ENCODE measurements around the gene FAM184B.

FAM184B gene

DNA sequence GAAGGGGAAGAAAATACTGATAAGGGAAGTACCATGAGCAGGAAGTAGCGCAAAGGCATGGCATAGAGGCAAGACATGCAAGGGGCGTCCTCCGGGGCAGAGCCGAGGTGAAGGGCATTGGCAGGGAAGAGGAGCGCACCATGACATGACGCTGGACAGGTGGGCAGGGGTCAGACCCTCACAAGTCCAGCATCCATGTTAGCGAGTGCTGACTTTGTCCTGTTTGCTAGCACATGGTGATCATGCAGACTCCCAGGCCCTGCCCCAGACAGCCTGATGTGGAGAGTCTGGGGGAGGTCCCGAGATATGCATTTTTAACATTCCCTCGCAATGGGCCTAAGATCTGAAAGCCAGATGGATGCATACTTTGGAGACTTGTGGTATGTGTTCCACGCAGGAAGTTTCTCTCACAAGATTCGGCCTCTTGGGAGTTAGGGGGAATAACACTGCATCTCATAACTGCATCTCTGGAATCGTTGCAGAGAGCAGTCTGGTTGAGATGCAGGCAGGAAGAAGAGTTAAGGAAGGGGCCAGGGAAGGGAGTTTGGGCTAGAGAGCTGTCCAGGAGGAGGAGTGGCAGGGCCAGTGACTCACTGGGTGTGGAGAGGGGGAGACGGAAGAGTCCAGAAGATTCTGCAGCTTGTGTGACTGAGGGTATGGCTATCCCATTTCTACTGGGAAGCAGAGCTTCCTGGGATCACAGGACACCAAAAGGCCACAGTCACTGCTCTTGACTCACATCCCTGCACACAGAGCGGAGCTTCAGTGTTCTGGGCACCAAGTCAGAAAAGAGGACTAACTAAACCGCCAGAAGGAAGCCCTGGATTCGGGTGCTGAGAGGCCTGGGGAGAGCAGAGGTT, 59.7 kb downstream of the FAM184B start:
- H3K36me3 ChIP-seq (ENCODE audit: insufficient read depth, low read length): no peaks in the 10 kb centered on the region
- no peak overlapping the region for H3K4me3 ChIP-seq (ENCODE audit: low read depth, low read length, poor library complexity, severe bottlenecking)
- TF ChIP-seq, protein P1, sequence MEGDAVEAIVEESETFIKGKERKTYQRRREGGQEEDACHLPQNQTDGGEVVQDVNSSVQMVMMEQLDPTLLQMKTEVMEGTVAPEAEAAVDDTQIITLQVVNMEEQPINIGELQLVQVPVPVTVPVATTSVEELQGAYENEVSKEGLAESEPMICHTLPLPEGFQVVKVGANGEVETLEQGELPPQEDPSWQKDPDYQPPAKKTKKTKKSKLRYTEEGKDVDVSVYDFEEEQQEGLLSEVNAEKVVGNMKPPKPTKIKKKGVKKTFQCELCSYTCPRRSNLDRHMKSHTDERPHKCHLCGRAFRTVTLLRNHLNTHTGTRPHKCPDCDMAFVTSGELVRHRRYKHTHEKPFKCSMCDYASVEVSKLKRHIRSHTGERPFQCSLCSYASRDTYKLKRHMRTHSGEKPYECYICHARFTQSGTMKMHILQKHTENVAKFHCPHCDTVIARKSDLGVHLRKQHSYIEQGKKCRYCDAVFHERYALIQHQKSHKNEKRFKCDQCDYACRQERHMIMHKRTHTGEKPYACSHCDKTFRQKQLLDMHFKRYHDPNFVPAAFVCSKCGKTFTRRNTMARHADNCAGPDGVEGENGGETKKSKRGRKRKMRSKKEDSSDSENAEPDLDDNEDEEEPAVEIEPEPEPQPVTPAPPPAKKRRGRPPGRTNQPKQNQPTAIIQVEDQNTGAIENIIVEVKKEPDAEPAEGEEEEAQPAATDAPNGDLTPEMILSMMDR (IDR thresholded peaks at IDR 0.05; ENCODE audit: low read length): no peak
- no peak for TF ChIP-seq EZH2 (IDR thresholded peaks at IDR 0.05; ENCODE audit: borderline replicate concordance, low read length)
- H3F3A ChIP-seq (ENCODE audit: insufficient read depth, low read length): no peaks in the 10 kb centered on the region
- H3K9me2 ChIP-seq (ENCODE audit: low read depth, low read length): no peaks in the 10 kb centered on the region
- H3K4me1 ChIP-seq (ENCODE audit: insufficient read depth, low read length, severe bottlenecking): no peaks in the 10 kb centered on the region
- H3K4me2 ChIP-seq (ENCODE audit: low read length): no peak overlapping the region
- H3K9me3 ChIP-seq (ENCODE audit: low read length): no peaks in the 10 kb centered on the region
- no peak overlapping the region for H3K9ac ChIP-seq (ENCODE audit: low read length)
- H3K27ac ChIP-seq (ENCODE audit: low read depth, low read length, poor library complexity, severe bottlenecking): no peak overlapping the region
- no peaks in the 10 kb centered on the region for H3K79me2 ChIP-seq (ENCODE audit: insufficient read depth, low read length)
- no peak overlapping the region for H2AFZ ChIP-seq (ENCODE audit: low read length)
- no peaks in the 10 kb centered on the region for H4K20me1 ChIP-seq (ENCODE audit: insufficient read depth, low read length)
- no peaks in the 10 kb centered on the region for H3K27me3 ChIP-seq (ENCODE audit: insufficient read depth, low read length)

DNA sequence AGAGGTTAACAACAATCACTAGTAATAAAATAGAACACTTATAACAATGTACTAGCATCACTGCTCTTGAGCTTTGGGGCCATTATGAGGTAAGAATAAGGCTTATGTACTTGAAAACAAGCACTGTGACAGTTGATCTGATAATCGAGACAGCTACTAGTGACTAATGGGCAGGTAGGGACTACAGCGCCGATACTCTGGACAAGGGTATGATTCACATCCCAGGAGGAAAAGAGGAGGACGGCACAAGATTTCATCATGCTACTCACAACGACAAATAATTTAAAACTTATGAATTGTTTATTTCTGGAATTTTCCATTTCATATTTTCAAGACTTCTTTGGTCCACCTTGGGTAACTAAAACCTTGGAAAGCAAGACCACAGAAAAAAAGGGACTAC, 62.3 kb downstream of the FAM184B start:
- H3F3A ChIP-seq (ENCODE audit: insufficient read depth, low read length): no peaks in the 10 kb centered on the region
- no peak overlapping the region for H3K27ac ChIP-seq (ENCODE audit: low read depth, low read length, poor library complexity, severe bottlenecking)
- TF ChIP-seq, protein P1 (IDR thresholded peaks at IDR 0.05; ENCODE audit: low read length): no peak
- no peak for TF ChIP-seq EZH2 (IDR thresholded peaks at IDR 0.05; ENCODE audit: borderline replicate concordance, low read length)
- H3K9me3 ChIP-seq (ENCODE audit: low read length): no peaks in the 10 kb centered on the region
- no peak overlapping the region for H2AFZ ChIP-seq (ENCODE audit: low read length)
- no peaks in the 10 kb centered on the region for H3K79me2 ChIP-seq (ENCODE audit: insufficient read depth, low read length)
- H3K4me2 ChIP-seq (ENCODE audit: low read length): no peak overlapping the region
- no peaks in the 10 kb centered on the region for H3K4me1 ChIP-seq (ENCODE audit: insufficient read depth, low read length, severe bottlenecking)
- no peaks in the 10 kb centered on the region for H3K27me3 ChIP-seq (ENCODE audit: insufficient read depth, low read length)
- no peaks in the 10 kb centered on the region for H4K20me1 ChIP-seq (ENCODE audit: insufficient read depth, low read length)
- H3K9ac ChIP-seq (ENCODE audit: low read length): no peak overlapping the region
- no peaks in the 10 kb centered on the region for H3K36me3 ChIP-seq (ENCODE audit: insufficient read depth, low read length)
- no peak overlapping the region for H3K4me3 ChIP-seq (ENCODE audit: low read depth, low read length, poor library complexity, severe bottlenecking)
- H3K9me2 ChIP-seq (ENCODE audit: low read depth, low read length): no peaks in the 10 kb centered on the region

DNA sequence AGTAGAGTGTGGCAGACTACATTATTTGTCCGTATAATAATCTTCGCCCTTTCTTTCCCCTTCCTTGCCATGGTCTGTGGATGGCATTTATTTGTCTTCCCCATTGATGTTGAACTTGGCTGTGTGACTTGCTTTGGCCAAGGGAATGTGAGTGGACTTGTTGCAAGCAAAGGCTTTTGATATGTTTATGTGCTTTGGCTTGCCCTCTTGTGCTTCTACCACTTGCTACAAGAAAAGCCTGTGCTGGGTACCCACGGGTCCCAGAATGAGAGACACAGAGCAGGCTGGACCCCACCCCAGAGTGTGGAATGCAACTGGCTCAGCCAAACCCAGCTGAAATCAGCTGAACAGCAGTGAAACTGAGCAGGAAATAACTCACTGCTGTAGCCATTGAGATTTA, 63.0 kb downstream of the FAM184B start:
- Histone ChIP-seq H4K20me1 (ENCODE audit: insufficient read depth, low read length) (no peaks in the 10 kb centered on the region), H3K79me2 (ENCODE audit: insufficient read depth, low read length) (no peaks in the 10 kb centered on the region)
- TF ChIP-seq, protein P1 (IDR thresholded peaks at IDR 0.05; ENCODE audit: low read length): no peak
- no peak for TF ChIP-seq EZH2 (IDR thresholded peaks at IDR 0.05; ENCODE audit: borderline replicate concordance, low read length)

More for the DNA sequence above, 63.0 kb downstream of the FAM184B start:
- Histone ChIP-seq H2AFZ (ENCODE audit: low read length) (no peak overlapping the region), H3K9me2 (ENCODE audit: low read depth, low read length) (no peaks in the 10 kb centered on the region), H3K9me3 (ENCODE audit: low read length) (no peaks in the 10 kb centered on the region), H3F3A (ENCODE audit: insufficient read depth, low read length) (no peaks in the 10 kb centered on the region), H3K4me2 (ENCODE audit: low read length) (no peak overlapping the region), H3K9ac (ENCODE audit: low read length) (no peak overlapping the region), H3K27ac (ENCODE audit: low read depth, low read length, poor library complexity, severe bottlenecking) (no peak overlapping the region), H3K4me1 (ENCODE audit: insufficient read depth, low read length, severe bottlenecking) (no peaks in the 10 kb centered on the region), H3K27me3 (ENCODE audit: insufficient read depth, low read length) (no peaks in the 10 kb centered on the region), H3K4me3 (ENCODE audit: low read depth, low read length, poor library complexity, severe bottlenecking) (no peak overlapping the region), H3K36me3 (ENCODE audit: insufficient read depth, low read length) (no peaks in the 10 kb centered on the region)
